ENCODE data around the gene MGMT.

DNA sequence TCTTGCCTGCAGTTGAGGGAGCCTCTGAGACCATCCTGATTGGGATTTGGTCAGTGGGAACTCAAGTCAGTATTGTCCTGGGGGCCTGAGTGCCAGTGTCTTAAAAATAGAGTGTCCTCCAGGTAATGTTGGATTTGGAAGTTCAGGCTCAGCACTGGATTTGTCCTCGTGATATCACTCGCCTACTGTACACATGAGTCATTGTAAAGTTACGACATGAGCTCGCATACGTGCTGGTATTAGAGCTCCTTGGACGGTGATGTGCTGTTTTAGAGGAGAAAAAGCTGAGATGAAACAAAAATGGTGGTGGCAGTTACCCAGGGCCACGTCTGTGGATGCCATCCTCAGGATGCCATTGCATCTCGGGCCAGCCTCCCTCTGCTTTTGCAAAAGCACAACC lies 78.2 kb downstream of the MGMT start:
- TF ChIP-seq, protein P1, sequence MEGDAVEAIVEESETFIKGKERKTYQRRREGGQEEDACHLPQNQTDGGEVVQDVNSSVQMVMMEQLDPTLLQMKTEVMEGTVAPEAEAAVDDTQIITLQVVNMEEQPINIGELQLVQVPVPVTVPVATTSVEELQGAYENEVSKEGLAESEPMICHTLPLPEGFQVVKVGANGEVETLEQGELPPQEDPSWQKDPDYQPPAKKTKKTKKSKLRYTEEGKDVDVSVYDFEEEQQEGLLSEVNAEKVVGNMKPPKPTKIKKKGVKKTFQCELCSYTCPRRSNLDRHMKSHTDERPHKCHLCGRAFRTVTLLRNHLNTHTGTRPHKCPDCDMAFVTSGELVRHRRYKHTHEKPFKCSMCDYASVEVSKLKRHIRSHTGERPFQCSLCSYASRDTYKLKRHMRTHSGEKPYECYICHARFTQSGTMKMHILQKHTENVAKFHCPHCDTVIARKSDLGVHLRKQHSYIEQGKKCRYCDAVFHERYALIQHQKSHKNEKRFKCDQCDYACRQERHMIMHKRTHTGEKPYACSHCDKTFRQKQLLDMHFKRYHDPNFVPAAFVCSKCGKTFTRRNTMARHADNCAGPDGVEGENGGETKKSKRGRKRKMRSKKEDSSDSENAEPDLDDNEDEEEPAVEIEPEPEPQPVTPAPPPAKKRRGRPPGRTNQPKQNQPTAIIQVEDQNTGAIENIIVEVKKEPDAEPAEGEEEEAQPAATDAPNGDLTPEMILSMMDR (IDR thresholded peaks at IDR 0.05): no peak
- no peak for TF ChIP-seq POLR2A (IDR thresholded peaks at IDR 0.05)
- no peak for TF ChIP-seq POLR2AphosphoS5 (IDR thresholded peaks at IDR 0.05)
